Spleen (tissue), 11 donors: ENCODE data around the gene SGTA. TPM values are rescaled to one million over a fixed set of nuclear protein-coding genes. Genes with fewer than 3 reads are reported as not detected.

ENCODE experiments used
- DNase-seq: peaks from one replicate; pipeline ENCODE4 v3.0.0-alpha.2; 2020
- H3K27ac ChIP-seq, 8 donors: fragments of 200-600 bp; sonication (generic) in 7 of 8; 1 replicate in 4 of 8; 2 replicates in 4 of 8; pipeline versions ENCODE4 v1.5.0 to v1.8.0; 2016 to 2021; ENCODE audit warnings: inconsistent platforms in 4 of 8, mild to moderate bottlenecking in 4 of 8, moderate library complexity in 1 of 8
- H3K27me3 ChIP-seq, 7 donors: fragments of 200-600 bp; sonication (generic) in 6 of 7; replicated peaks in 1 of 7; 1 replicate in 4 of 7; 2 replicates in 3 of 7; pipeline versions ENCODE4 v1.5.0 to v1.8.0; 2016 to 2021; ENCODE audit warnings: inconsistent platforms in 3 of 7, mild to moderate bottlenecking in 1 of 7
- H3K36me3 ChIP-seq, 6 donors: fragments of 200-600 bp; sonication (generic) in 5 of 6; 1 replicate in 4 of 6; 2 replicates in 2 of 6; pipeline versions ENCODE4 v1.5.0 to v1.8.0; 2016 to 2021; ENCODE audit warnings: inconsistent platforms in 2 of 6
- H3K4me1 ChIP-seq, 6 donors: fragments of 200-600 bp; sonication (generic) in 5 of 6; 1 replicate in 3 of 6; 2 replicates in 3 of 6; pipeline versions ENCODE4 v1.5.0 to v1.8.0; 2016 to 2021; ENCODE audit warnings: inconsistent platforms in 3 of 6
- H3K4me3 ChIP-seq, 8 donors: fragments of 200-600 bp; sonication (generic) in 7 of 8; 1 replicate in 4 of 8; 2 replicates in 4 of 8; pipeline versions ENCODE4 v1.5.0 to v1.8.0; 2016 to 2021; ENCODE audit warnings: inconsistent platforms in 4 of 8, mild to moderate bottlenecking in 4 of 8, moderate library complexity in 2 of 8
- H3K9me3 ChIP-seq, 8 donors: fragments of 200-600 bp; sonication (generic) in 7 of 8; 1 replicate in 4 of 8; 2 replicates in 4 of 8; pipeline versions ENCODE4 v1.5.0 to v1.8.0; 2016 to 2021; ENCODE audit warnings: inconsistent platforms in 4 of 8
- CTCF ChIP-seq, 11 experiments: fragments of 200-600 bp in 7 of 11; fragments of 450-650 bp in 4 of 11; sonication (generic) in 4 of 11; IDR thresholded peaks in 8 of 11; conservative IDR thresholded peaks in 3 of 11; 1 replicate in 7 of 11; 2 replicates in 4 of 11; pipeline versions ENCODE4 v1.4.0 to v1.8.0; 2016 to 2021; ENCODE audit warnings: antibody characterized with exemption in 11 of 11, inconsistent platforms in 4 of 11, mild to moderate bottlenecking in 1 of 11
- POLR2A ChIP-seq, 3 donors: fragments of 450-650 bp; IDR thresholded peaks; one replicate each; pipeline ENCODE4 v1.5.1; 2017; ENCODE audit warnings: antibody characterized with exemption in 3 of 3, mild to moderate bottlenecking in 1 of 3
- POLR2AphosphoS5 ChIP-seq, 3 donors: sonication (generic); formaldehyde crosslinking; IDR thresholded peaks; one replicate each; pipeline ENCODE4 v1.5.1; 2017; ENCODE audit warnings: antibody characterized with exemption in 3 of 3
- WGBS, 5 donors: extraction: QIAGEN DNeasy Blood & Tissue Kit in 3 of 5; methylation state at CpG; one replicate each; pipeline versions ENCODE4 v1.1.5 to v1.1.7; 2013 to 2018; 5-methylcytosine and 5-hydroxymethylcytosine counted together
- intact Hi-C: fragments of 100-400 bp; cut with DNase I; formaldehyde crosslinking; loops from one replicate; pipeline ENCODE4 v1.15.0; 2023; ENCODE audit warnings: low total_unique reads
- polyA plus RNA-seq, 3 donors: library from polyadenylated mRNA; stranded (reverse); fragments of 200-250 nt; gene quantifications; one replicate each; pipeline ENCODE4 v1.2.1, GENCODE V29; 2013
- total RNA-seq, 7 donors: library from RNA; depleted of rRNA in 3 of 7; stranded (reverse); fragments of >200 nt in 3 of 7; fragmentation: NEBNext Ultra II Directional in 4 of 7; extraction: Animal tissue kit (Norgen Biotek cat#: 25700) in 4 of 7; gene quantifications; one replicate each; pipeline versions ENCODE4 v1.1.0 to v1.2.1, GENCODE V29; 2016 to 2021
- donor health status: healthy with polysubstance abuse.
- donor health status: DM: no; HTN: no; CAD: no; lungs with moderate emphysema.
- donor health status: DM: no; HTN: no; CAD: no.
- donor health status: Bipolar disorder and iron deficiency.
- donor health status: healthy.
- donor health status: DM: no; HTN: no; CAD: no.
- donor health status: DM: yes; HTN: yes; CAD: no.

SGTA gene
- total and polyA plus RNA-seq, 10 donors, result 36.5 to 63.0 (median 45.2) TPM

- no peak for TF ChIP-seq POLR2A (IDR thresholded peaks at IDR 0.05)
- no peak for TF ChIP-seq POLR2AphosphoS5 (IDR thresholded peaks at IDR 0.05)
- TF ChIP-seq CTCF (IDR thresholded peaks at IDR 0.05 in 8 of 11, conservative IDR thresholded peaks at IDR 0.05 in 3 of 11), result no peak
- 81 to 88% (median 86%) methylated on average over 43 to 52 of the region's 52 CpGs for WGBS, 5 donors
- Histone ChIP-seq H3K9me3 (peaks cover 0 to 18% (median 12%) of the 10 kb centered on the region in 8 donors), H3K4me3 (no peak overlapping the region), H3K4me1 (peaks cover 0 to 40% (median 26%) of the 10 kb centered on the region in 6 donors), H3K27ac (no peak overlapping the region), H3K27me3 (peaks cover 0 to 61% (median 30%) of the 10 kb centered on the region in 7 donors), H3K36me3 (no peaks in the 10 kb centered on the region)
- intact Hi-C loops, result no loop called here
- no peak for DNase-seq
Observed at GRCh38 chr19:2717638-2718541, 65.2 kb downstream of the SGTA start.

GRCh38 chr19:2716722-2717637 is 66.1 kb downstream of the SGTA start:
- Histone ChIP-seq H3K4me1 (peaks cover 0 to 31% (median 21%) of the 10 kb centered on the region in 6 donors), H3K4me3 (no peak overlapping the region), H3K27ac (no peak overlapping the region), H3K36me3 (no peaks in the 10 kb centered on the region), H3K9me3 (peaks cover 0 to 18% (median 12%) of the 10 kb centered on the region in 8 donors), H3K27me3 (peaks cover 0 to 52% (median 22%) of the 10 kb centered on the region in 7 donors)
- intact Hi-C loops, result no loop called here
- 89 to 95% (median 92%) methylated on average over 29 to 51 of the region's 51 CpGs for WGBS, 5 donors
- DNase-seq, result no peak
- TF ChIP-seq POLR2AphosphoS5 (IDR thresholded peaks at IDR 0.05), result no peak
- no peak for TF ChIP-seq POLR2A (IDR thresholded peaks at IDR 0.05)
- TF ChIP-seq CTCF (IDR thresholded peaks at IDR 0.05 in 8 of 11, conservative IDR thresholded peaks at IDR 0.05 in 3 of 11), result no peak

GRCh38 chr19:2716275-2716650 is 66.8 kb downstream of the SGTA start:
- Histone ChIP-seq H3K36me3 (no peaks in the 10 kb centered on the region), H3K27ac (no peak overlapping the region), H3K4me1 (peaks cover 0 to 32% (median 19%) of the 10 kb centered on the region in 6 donors), H3K9me3 (peaks cover 0 to 18% (median 12%) of the 10 kb centered on the region in 8 donors), H3K4me3 (no peak overlapping the region), H3K27me3 (peaks cover 0 to 45% (median 16%) of the 10 kb centered on the region in 7 donors)
- TF ChIP-seq CTCF (IDR thresholded peaks at IDR 0.05 in 8 of 11, conservative IDR thresholded peaks at IDR 0.05 in 3 of 11) (no peak), POLR2A (IDR thresholded peaks at IDR 0.05) (no peak), POLR2AphosphoS5 (IDR thresholded peaks at IDR 0.05) (no peak)
- intact Hi-C loops, result no loop called here
- WGBS, 5 donors, result 88 to 93% (median 90%) methylated on average over 18 to 19 of the region's 19 CpGs
- DNase-seq, result no peak
